ENCODE results near the gene CNTNAP5.

GRCh38 chr2:124426625-124427024, 401.5 kb downstream of the CNTNAP5 start:
- no peak for TF ChIP-seq REST (IDR thresholded peaks at IDR 0.05; ENCODE audit: insufficient read depth in 1 of 2, low read depth in 2 of 2, low read length in 1 of 2)
- no peak for TF ChIP-seq CTCF (IDR thresholded peaks at IDR 0.05)
- no peak for TF ChIP-seq POLR2AphosphoS5 (IDR thresholded peaks at IDR 0.05; ENCODE audit: low read depth, low read length)
